ENCODE measurements around the gene CIT. TPM values are rescaled to one million over a fixed set of nuclear protein-coding genes. Genes with fewer than 3 reads are reported as not detected.

Gene CIT
- total RNA-seq, 2 donors from 2014 or later = 0.33 to 1.3 TPM

MicroRNAs encoded within 50 kb of the gene (microRNA counts, 767-probe panel; counts per million panel counts)
- 0 to 736 counts per million in 2 donors for microRNA hsa-miR-1178

Small RNAs within 50 kb of the gene (microRNA-seq; reads per million reads assigned to microRNA genes)
- 0 reads per million in 2 donors for gene MIR1178 (ENCODE audit: borderline number of aligned reads in 2 of 2, borderline replicate concordance in 2 of 2)

Other genes with a start within 250 kb of the CIT start
- gene PRKAB1, start 209.2 kb downstream of the CIT start, total RNA-seq = 10 to 100 TPM; 13.5 to 20.5 TPM
- gene BICDL1, start 111.9 kb upstream of the CIT start, total RNA-seq = 1 to 10 TPM; 5.9 to 6.2 TPM
- gene RAB35, start 239.4 kb upstream of the CIT start, total RNA-seq = 1 to 10 TPM; 4.0 to 7.0 TPM

Measured in body of pancreas (tissue), 4 donors.